Hindlimb muscle (tissue), 1 donor: ENCODE data around the gene USP17L22. TPM values are rescaled to one million over a fixed set of nuclear protein-coding genes. Genes with fewer than 3 reads are reported as not detected.
"Not testable (repeated sequence)": the region's sequence is repeated elsewhere in the genome, so short reads cannot be mapped to it uniquely, and the experiment has no call there.

Experiments
- DNase-seq: peaks from one replicate; pipeline ENCODE4 v3.0.0-alpha.2; 2013
- polyA plus RNA-seq: library from polyadenylated mRNA; unstranded; fragments of 120-200 nt; gene quantifications from one replicate; pipeline ENCODE4 v1.2.1, GENCODE V29; 2013; ENCODE audit not compliant: insufficient read length

USP17L22 gene, protein sequence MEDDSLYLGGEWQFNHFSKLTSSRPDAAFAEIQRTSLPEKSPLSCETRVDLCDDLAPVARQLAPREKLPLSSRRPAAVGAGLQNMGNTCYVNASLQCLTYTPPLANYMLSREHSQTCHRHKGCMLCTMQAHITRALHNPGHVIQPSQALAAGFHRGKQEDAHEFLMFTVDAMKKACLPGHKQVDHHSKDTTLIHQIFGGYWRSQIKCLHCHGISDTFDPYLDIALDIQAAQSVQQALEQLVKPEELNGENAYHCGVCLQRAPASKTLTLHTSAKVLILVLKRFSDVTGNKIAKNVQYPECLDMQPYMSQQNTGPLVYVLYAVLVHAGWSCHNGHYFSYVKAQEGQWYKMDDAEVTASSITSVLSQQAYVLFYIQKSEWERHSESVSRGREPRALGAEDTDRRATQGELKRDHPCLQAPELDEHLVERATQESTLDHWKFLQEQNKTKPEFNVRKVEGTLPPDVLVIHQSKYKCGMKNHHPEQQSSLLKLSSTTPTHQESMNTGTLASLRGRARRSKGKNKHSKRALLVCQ
- not detected for polyA plus RNA-seq

DNA sequence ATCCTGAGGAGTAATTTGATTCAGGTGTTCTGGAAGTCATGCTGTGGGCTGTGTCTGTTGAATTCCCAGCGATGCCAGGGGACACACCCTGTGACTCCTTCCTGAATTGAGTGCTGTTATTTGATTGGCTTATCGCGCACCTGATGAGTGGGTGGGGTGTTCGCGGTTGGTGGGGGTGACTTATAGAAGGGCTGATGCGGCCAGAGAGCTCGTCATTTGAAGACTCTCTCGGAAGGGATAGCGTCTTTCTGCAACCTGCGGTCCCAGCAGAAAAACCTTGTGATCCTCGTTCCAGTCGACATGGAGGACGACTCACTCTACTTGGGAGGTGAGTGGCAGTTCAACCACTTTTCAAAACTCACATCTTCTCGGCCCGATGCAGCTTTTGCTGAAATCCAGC, at the start of gene USP17L22:
Gene USP17L22 (plus strand): TSS at position 301 of the 400 bp plus-strand sequence. CDS start 0 bp downstream, at position 301.
- DNase-seq = not testable (repeated sequence)

DNA sequence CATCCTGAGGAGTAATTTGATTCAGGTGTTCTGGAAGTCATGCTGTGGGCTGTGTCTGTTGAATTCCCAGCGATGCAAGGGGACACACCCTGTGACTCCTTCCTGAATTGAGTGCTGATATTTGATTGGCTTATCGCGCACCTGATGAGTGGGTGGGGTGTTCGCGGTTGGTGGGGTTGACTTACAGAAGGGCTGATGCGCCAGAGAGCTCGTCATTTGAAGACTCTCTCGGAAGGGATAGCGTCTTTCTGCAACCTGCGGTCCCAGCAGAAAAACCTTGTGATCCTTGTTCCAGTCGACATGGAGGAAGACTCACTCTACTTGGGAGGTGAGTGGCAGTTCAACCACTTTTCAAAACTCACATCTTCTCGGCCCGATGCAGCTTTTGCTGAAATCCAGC, 47.6 kb upstream of the USP17L22 start, which contains the start of gene USP17L12:
Gene USP17L12 (plus strand): TSS at position 301 of the 400 bp plus-strand sequence. CDS start 0 bp downstream, at position 301.
- DNase-seq = not testable (repeated sequence)

DNA sequence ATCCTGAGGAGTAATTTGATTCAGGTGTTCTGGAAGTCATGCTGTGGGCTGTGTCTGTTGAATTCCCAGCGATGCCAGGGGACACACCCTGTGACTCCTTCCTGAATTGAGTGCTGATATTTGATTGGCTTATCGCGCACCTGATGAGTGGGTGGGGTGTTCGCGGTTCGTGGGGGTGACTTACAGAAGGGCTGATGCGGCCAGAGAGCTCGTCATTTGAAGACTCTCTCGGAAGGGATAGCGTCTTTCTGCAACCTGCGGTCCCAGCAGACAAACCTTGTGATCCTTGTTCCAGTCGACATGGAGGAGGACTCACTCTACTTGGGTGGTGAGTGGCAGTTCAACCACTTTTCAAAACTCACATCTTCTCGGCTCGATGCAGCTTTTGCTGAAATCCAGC, 42.8 kb upstream of the USP17L22 start, which contains the start of gene USP17L13:
Gene USP17L13 (plus strand): TSS at position 301 of the 400 bp plus-strand sequence. CDS start 0 bp downstream, at position 301.
- DNase-seq = not testable (repeated sequence)

DNA sequence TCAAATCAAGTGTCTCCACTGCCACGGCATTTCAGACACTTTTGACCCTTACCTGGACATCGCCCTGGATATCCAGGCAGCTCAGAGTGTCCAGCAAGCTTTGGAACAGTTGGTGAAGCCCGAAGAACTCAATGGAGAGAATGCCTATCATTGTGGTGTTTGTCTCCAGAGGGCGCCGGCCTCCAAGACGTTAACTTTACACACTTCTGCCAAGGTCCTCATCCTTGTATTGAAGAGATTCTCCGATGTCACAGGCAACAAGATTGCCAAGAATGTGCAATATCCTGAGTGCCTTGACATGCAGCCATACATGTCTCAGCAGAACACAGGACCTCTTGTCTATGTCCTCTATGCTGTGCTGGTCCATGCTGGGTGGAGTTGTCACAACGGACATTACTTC, 37.2 kb upstream of the USP17L22 start:
- not testable (repeated sequence) for DNase-seq

DNA sequence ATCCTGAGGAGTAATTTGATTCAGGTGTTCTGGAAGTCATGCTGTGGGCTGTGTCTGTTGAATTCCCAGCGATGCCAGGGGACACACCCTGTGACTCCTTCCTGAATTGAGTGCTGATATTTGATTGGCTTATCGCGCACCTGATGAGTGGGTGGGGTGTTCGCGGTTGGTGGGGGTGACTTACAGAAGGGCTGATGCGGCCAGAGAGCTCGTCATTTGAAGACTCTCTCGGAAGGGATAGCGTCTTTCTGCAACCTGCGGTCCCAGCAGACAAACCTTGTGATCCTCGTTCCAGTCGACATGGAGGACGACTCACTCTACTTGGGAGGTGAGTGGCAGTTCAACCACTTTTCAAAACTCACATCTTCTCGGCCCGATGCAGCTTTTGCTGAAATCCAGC, 33.3 kb upstream of the USP17L22 start, which contains the start of gene USP17L15:
Gene USP17L15 (plus strand): TSS at position 301 of the 400 bp plus-strand sequence. CDS start 0 bp downstream, at position 301.
- DNase-seq = not testable (repeated sequence)

DNA sequence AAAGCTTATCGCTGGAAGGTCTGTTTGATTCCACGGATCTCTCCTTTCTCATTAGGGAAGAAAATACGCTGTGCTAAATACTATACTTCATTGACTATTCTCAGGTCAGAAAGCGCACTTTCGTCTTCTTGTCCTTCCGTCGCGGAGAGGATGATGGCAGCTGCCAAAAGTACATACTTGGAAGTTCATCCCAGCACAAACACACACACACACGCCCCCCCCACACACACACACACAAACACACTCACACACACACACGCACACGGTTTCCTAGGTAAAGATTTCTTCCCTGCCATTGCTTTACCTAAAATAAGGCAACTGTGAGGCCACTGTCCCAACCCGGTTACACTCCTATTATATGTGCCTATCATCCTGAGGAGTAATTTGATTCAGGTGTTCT, 29.0 kb upstream of the USP17L22 start:
- DNase-seq = not testable (repeated sequence)

DNA sequence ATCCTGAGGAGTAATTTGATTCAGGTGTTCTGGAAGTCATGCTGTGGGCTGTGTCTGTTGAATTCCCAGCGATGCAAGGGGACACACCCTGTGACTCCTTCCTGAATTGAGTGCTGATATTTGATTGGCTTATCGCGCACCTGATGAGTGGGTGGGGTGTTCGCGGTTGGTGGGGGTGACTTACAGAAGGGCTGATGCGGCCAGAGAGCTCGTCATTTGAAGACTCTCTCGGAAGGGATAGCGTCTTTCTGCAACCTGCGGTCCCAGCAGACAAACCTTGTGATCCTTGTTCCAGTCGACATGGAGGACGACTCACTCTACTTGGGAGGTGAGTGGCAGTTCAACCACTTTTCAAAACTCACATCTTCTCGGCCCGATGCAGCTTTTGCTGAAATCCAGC, 23.8 kb upstream of the USP17L22 start, which contains the start of gene USP17L17:
Gene USP17L17 (plus strand): TSS at position 301 of the 400 bp plus-strand sequence. CDS start 0 bp downstream, at position 301.
- not testable (repeated sequence) for DNase-seq

DNA sequence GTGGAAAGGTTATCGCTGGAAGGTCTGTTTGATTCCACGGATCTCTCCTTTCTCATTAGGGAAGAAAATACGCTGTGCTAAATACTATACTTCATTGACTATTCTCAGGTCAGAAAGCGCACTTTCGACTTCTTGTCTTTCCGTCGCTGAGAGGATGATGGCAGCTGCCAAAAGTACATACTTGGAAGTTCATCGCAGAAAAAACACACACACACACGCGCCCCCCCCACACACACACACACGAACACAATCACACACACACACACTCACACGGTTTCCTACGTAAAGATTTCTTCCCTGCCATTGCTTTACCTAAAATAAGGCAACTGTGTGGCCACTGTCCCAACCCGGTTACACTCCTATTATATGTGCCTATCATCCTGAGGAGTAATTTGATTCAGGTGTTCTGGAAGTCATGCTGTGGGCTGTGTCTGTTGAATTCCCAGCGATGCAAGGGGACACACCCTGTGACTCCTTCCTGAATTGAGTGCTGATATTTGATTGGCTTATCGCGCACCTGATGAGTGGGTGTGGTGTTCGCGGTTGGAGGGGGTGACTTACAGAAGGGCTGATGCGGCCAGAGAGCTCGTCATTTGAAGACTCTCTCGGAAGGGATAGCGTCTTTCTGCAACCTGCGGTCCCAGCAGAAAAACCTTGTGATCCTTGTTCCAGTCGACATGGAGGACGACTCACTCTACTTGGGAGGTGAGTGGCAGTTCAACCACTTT, 19.3 kb upstream of the USP17L22 start, which contains the start of gene USP17L18:
Gene USP17L18 (plus strand): TSS at position 678 of the 728 bp plus-strand sequence. CDS start 0 bp downstream, at position 678.
- not testable (repeated sequence) for DNase-seq

DNA sequence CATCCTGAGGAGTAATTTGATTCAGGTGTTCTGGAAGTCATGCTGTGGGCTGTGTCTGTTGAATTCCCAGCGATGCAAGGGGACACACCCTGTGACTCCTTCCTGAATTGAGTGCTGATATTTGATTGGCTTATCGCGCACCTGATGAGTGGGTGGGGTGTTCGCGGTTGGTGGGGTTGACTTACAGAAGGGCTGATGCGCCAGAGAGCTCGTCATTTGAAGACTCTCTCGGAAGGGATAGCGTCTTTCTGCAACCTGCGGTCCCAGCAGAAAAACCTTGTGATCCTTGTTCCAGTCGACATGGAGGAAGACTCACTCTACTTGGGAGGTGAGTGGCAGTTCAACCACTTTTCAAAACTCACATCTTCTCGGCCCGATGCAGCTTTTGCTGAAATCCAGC, 14.3 kb upstream of the USP17L22 start, which contains the start of gene USP17L19:
Gene USP17L19 (plus strand): TSS at position 301 of the 400 bp plus-strand sequence. CDS start 0 bp downstream, at position 301.
- DNase-seq = not testable (repeated sequence)

DNA sequence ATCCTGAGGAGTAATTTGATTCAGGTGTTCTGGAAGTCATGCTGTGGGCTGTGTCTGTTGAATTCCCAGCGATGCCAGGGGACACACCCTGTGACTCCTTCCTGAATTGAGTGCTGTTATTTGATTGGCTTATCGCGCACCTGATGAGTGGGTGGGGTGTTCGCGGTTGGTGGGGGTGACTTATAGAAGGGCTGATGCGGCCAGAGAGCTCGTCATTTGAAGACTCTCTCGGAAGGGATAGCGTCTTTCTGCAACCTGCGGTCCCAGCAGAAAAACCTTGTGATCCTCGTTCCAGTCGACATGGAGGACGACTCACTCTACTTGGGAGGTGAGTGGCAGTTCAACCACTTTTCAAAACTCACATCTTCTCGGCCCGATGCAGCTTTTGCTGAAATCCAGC, 9.6 kb upstream of the USP17L22 start, which contains the start of gene USP17L20:
Gene USP17L20 (plus strand): TSS at position 301 of the 400 bp plus-strand sequence. CDS start 0 bp downstream, at position 301.
- DNase-seq = not testable (repeated sequence)

DNA sequence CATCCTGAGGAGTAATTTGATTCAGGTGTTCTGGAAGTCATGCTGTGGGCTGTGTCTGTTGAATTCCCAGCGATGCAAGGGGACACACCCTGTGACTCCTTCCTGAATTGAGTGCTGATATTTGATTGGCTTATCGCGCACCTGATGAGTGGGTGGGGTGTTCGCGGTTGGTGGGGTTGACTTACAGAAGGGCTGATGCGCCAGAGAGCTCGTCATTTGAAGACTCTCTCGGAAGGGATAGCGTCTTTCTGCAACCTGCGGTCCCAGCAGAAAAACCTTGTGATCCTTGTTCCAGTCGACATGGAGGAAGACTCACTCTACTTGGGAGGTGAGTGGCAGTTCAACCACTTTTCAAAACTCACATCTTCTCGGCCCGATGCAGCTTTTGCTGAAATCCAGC, 4.8 kb upstream of the USP17L22 start, which contains the start of gene USP17L21:
Gene USP17L21 (plus strand): TSS at position 301 of the 400 bp plus-strand sequence. CDS start 0 bp downstream, at position 301.
- not testable (repeated sequence) for DNase-seq

DNA sequence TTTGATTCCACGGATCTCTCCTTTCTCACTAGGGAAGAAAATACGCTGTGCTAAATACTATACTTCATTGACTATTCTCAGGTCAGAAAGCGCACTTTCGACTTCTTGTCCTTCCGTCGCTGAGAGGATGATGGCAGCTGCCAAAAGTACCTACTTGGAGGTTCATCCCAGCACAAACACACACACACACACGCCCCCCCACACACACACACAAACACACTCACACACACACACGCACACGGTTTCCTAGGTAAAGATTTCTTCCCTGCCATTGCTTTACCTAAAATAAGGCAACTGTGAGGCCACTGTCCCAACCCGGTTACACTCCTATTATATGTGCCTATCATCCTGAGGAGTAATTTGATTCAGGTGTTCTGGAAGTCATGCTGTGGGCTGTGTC, 4.3 kb downstream of the USP17L22 start:
- not testable (repeated sequence) for DNase-seq

Other genes starting within 250 kb of the USP17L22 start
- gene FAM90A26, start 97.2 kb upstream of the USP17L22 start, polyA plus RNA-seq = 0.08 TPM
- gene USP17L10, start 57.0 kb upstream of the USP17L22 start, polyA plus RNA-seq = not detected
- gene USP17L11, start 52.2 kb upstream of the USP17L22 start, polyA plus RNA-seq = not detected
- not detected for gene USP17L12, start 47.5 kb upstream of the USP17L22 start, polyA plus RNA-seq
- not detected for gene USP17L13, start 42.7 kb upstream of the USP17L22 start, polyA plus RNA-seq
- gene USP17L15, start 33.2 kb upstream of the USP17L22 start, polyA plus RNA-seq = not detected
- not detected for gene USP17L17, start 23.7 kb upstream of the USP17L22 start, polyA plus RNA-seq
- not detected for gene USP17L18, start 19.0 kb upstream of the USP17L22 start, polyA plus RNA-seq
- gene USP17L19, start 14.2 kb upstream of the USP17L22 start, polyA plus RNA-seq = not detected
- not detected for gene USP17L20, start 9.5 kb upstream of the USP17L22 start, polyA plus RNA-seq
- not detected for gene USP17L21, start 4.7 kb upstream of the USP17L22 start, polyA plus RNA-seq
- gene USP17L24, start 57.5 kb downstream of the USP17L22 start, polyA plus RNA-seq = not detected
- gene USP17L25, start 62.3 kb downstream of the USP17L22 start, polyA plus RNA-seq = not detected
- not detected for gene USP17L26, start 67.0 kb downstream of the USP17L22 start, polyA plus RNA-seq
- gene USP17L5, start 71.8 kb downstream of the USP17L22 start, polyA plus RNA-seq = not detected
- gene USP17L27, start 76.5 kb downstream of the USP17L22 start, polyA plus RNA-seq = not detected
- not detected for gene USP17L28, start 81.3 kb downstream of the USP17L22 start, polyA plus RNA-seq
- not detected for gene USP17L29, start 86.0 kb downstream of the USP17L22 start, polyA plus RNA-seq
- not detected for gene USP17L30, start 95.5 kb downstream of the USP17L22 start, polyA plus RNA-seq
- not detected for gene DEFB131A, start 176.8 kb downstream of the USP17L22 start, polyA plus RNA-seq